GM10266 (cell line): ENCODE results near the gene TULP3.

Experiments used
- DNase-seq: peaks from one replicate; pipeline ENCODE4 v3.0.0; 2012; ENCODE audit errors: extremely low spot score
- CTCF ChIP-seq: IDR thresholded peaks from 2 replicates; pipeline ENCODE4 v1.5.1; 2012; ENCODE audit warnings: mild to moderate bottlenecking, low read depth; ENCODE audit not compliant: control insufficient read depth, insufficient read depth; ENCODE audit errors: missing control alignments

Gene TULP3

DNA sequence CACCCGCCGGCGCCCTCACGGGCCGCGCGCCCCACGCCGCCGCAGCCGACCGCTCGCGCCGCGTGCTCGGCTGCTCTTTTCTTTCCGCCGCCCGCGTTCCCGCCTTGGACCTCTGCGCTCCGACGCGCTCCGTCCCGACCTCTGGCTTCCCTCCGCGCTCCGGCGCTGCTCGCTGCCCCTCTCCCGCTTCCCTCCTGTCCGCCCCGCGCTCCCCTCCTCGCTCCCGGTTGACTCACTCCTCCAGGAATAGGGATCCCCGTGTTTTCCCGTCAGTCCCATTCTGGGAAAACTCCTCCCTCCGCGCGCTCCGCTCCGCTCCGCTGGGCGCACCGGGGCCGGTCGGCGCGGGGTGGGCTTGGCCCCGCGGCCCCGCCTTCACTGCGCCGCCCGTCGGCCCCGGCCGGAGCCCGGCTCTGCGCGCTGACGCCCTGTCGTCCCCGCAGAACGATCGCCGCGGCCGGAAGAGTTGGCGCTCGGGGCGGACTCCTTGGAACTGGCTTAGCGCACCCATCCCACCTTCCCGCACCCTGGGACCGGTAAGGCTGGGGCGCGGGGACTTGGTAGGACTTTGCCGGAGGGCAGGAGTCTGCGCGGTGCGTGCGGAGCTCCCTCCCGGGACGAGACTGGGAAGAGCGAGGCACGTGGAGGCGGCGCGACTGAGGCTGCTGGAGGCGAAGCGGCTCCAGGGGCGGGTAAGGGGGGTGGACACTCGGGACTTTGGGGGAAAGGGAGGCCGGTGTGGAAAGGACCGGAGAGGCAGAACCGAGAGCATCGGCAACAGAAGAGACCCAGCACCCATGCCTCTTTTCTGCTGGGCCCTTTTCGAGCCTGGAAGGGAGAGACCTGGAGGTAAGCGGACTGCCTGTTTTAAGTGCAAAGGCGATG, 69.1 kb downstream of the TULP3 start:
- no peak for TF ChIP-seq CTCF
- DNase-seq = peak; percentile 60

- TF ChIP-seq CTCF = no peak
- DNase-seq = peak; percentile 45
These were observed 69.8 kb downstream of the TULP3 start for GRCh38 chr12:2960390-2960956.

DNA sequence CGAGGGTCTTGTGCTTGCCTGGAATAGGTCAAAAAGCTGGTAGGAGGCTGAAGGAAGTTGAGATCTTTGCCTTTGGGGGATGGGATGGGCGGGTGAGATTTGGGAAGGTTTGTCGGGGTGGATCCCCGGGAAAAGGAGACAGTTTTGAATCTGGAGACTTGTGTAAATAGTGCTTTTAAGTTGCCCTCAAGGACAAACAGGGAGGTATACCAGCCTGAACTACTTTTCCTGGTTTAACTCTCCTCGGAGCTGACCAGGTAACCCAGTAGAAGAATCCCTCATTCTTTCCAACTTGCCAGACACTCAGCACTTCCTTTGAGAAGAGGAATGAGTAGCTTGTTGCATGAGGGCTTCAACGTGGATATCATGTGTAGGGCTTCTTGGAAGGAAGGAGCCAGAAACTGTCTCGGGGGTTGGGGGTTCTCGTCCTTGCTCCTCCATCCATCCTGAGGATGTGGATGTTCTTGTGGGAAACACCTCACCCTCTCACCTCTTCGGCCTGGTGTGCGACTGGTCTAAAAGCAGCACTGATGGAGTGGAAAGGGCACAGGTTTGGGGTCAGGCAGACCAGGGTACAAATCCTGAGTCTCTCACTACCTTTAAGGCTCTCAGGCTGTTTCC, 70.4 kb downstream of the TULP3 start:
- no peak for DNase-seq
- no peak for TF ChIP-seq CTCF

DNA sequence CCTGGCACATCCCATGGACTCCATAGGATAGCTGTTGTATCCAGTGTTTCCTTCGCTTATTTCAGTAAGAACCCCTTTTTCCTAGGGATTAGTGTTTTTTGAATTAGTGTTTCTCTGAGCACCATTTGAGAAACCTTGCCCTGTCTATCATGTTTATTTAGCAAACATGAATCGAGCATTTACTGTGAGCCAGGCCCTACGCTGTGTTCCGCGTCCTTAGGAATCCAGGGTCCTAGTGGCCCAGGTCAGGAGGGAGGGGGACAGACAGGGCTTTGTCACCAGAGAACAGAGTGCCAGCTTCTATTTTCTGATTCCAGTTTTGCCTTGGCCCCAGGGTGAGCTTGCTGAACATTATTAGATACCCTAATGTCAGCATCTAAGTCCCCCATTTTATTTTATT, 71.0 kb downstream of the TULP3 start:
- TF ChIP-seq CTCF = no peak
- DNase-seq = no peak

DNA sequence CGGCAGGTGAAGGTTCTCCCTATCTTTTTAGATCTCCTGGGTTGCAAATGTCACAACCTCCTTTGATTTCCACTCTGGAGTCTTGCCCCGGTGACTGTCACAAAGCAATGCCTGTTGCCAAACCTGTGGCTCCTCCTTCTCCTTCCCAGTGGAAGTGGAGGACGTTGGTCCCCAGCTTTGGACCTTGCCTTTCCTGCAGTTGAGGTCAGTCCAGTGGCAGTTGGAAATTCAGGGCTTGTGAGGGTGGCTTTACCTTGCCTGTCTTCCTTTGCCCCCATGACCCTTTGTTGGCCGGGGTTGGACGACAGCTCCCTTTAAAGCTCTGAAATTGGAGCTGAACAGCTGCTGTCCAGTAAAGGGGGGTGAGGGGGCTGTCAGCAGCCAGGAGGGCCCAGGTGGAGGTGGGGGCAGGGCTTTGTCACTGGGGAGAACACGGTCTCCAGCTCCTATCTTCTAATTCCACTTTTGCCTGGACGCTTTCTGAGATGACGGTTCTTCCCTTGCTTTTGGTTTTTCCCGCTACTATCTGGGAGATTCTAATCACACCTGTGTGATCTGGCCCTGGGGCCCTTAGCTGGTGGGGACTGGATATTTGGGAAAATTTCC, 72.6 kb downstream of the TULP3 start:
- no peak for DNase-seq
- TF ChIP-seq CTCF = no peak

- no peak for TF ChIP-seq CTCF
These were observed 73.1 kb downstream of the TULP3 start for GRCh38 chr12:2963760-2964292.

More at GRCh38 chr12:2963760-2964292, 73.1 kb downstream of the TULP3 start:
- DNase-seq = no peak
